HepG2 (cell line): ENCODE measurements around the gene COX8C. TPM values are rescaled to one million over a fixed set of nuclear protein-coding genes. Genes with fewer than 3 reads are reported as not detected.

Experiments used
- ATF7 ChIP-seq, 2 experiments: fragments of 450-650 bp in 1 of 2; sonication (generic) in 1 of 2; formaldehyde crosslinking in 1 of 2; IDR thresholded peaks; 2 replicates each; pipeline versions ENCODE4 v1.4.0 to v1.6.1; 2016 to 2020; ENCODE audit warnings: antibody characterized with exemption in 1 of 2, mild to moderate bottlenecking in 1 of 2, missing genetic modification reagents in 1 of 2
- CENPX ChIP-seq: sonication (generic); formaldehyde crosslinking; IDR thresholded peaks from 2 replicates; pipeline ENCODE4 v1.9.0; 2021; ENCODE audit warnings: mild to moderate bottlenecking, missing genetic modification reagents, moderate library complexity
- HNF4A ChIP-seq: sonication (generic); formaldehyde crosslinking; IDR thresholded peaks from 2 replicates; pipeline ENCODE4 v1.4.0; 2020; ENCODE audit warnings: missing genetic modification reagents
- HNF4G ChIP-seq, 2 experiments: sonication (generic) in 1 of 2; formaldehyde crosslinking in 1 of 2; IDR thresholded peaks; 2 replicates each; pipeline versions ENCODE4 v1.4.0 to v1.6.1; 2011 to 2020; ENCODE audit warnings: borderline replicate concordance in 2 of 2, low read depth in 2 of 2, mild to moderate bottlenecking in 2 of 2, low read length in 1 of 2, missing genetic modification reagents in 1 of 2, moderate library complexity in 1 of 2
- PHF8 ChIP-seq: sonication (generic); formaldehyde crosslinking; IDR thresholded peaks from 2 replicates; pipeline ENCODE4 v1.5.0; 2020; ENCODE audit warnings: missing genetic modification reagents
- POGZ ChIP-seq: sonication (generic); formaldehyde crosslinking; IDR thresholded peaks from 2 replicates; pipeline ENCODE4 v1.4.0; 2020; ENCODE audit warnings: mild to moderate bottlenecking, missing genetic modification reagents
- RXRA ChIP-seq: sonication (generic); formaldehyde crosslinking; IDR thresholded peaks from 2 replicates; pipeline ENCODE4 v1.5.1; 2020; ENCODE audit warnings: missing genetic modification reagents
- SNAI1 ChIP-seq: sonication (generic); formaldehyde crosslinking; IDR thresholded peaks from 2 replicates; pipeline ENCODE4 v1.5.0; 2020; ENCODE audit warnings: mild to moderate bottlenecking, missing genetic modification reagents, borderline replicate concordance
- ZMYM2 ChIP-seq: sonication (generic); formaldehyde crosslinking; IDR thresholded peaks from 2 replicates; pipeline ENCODE4 v1.8.0; 2022; ENCODE audit warnings: mild to moderate bottlenecking, missing genetic modification reagents
- ZMYM3 ChIP-seq: sonication (generic); formaldehyde crosslinking; IDR thresholded peaks from 2 replicates; pipeline ENCODE4 v1.5.1; 2020; ENCODE audit warnings: mild to moderate bottlenecking, missing genetic modification reagents
- ZNF121 ChIP-seq: sonication (generic); formaldehyde crosslinking; IDR thresholded peaks from 2 replicates; pipeline ENCODE4 v1.5.0; 2020; ENCODE audit warnings: mild to moderate bottlenecking, missing genetic modification reagents
- polyA plus RNA-seq, 8 experiments: library from polyadenylated mRNA; depleted of rRNA in 3 of 8; stranded (reverse) in 7 of 8; unstranded in 1 of 8; fragments of >200 nt; fragmentation: Illumina TruSeq in 4 of 8; extraction: Trizol in 4 of 8; gene quantifications; 2 replicates each; pipeline versions ENCODE4 v1.2.1 to v1.2.3, GENCODE V29; 2011 to 2016; ENCODE audit warnings: low read depth in 4 of 8, missing spikeins in 1 of 8, mixed read lengths in 1 of 8; ENCODE audit not compliant: insufficient read depth in 1 of 8
- total RNA-seq, 5 experiments: library from RNA; depleted of rRNA; stranded (reverse); fragments of >200 nt; fragmentation: Illumina TruSeq; extraction: Trizol; gene quantifications; 2 replicates each; pipeline ENCODE4 v1.2.3, GENCODE V29; 2016; ENCODE audit warnings: low read depth in 1 of 5
- TF ChIP-seq, protein P1 (sequence below): sonication (generic); formaldehyde crosslinking; IDR thresholded peaks from 2 replicates; pipeline ENCODE4 v1.8.1; 2022; ENCODE audit warnings: low read depth, mild to moderate bottlenecking, missing genetic modification reagents
- TF ChIP-seq, protein P2 (sequence below): sonication (generic); formaldehyde crosslinking; IDR thresholded peaks from 2 replicates; pipeline ENCODE4 v1.5.0; 2020; ENCODE audit warnings: mild to moderate bottlenecking, missing genetic modification reagents
- TF ChIP-seq, protein P3 (sequence below): sonication (generic); formaldehyde crosslinking; IDR thresholded peaks from 2 replicates; pipeline ENCODE4 v1.5.0; 2020; ENCODE audit warnings: missing genetic modification reagents
- TF ChIP-seq, protein P4 (sequence below): sonication (generic); IDR thresholded peaks from 2 replicates; pipeline ENCODE4 v1.6.1; 2016; ENCODE audit warnings: low read depth, borderline replicate concordance

Gene COX8C
- total and polyA plus RNA-seq, 2 of the 13 experiments (the other 11 are each of a cell fraction or from before 2014, with no cell fraction given): not detected

DNA sequence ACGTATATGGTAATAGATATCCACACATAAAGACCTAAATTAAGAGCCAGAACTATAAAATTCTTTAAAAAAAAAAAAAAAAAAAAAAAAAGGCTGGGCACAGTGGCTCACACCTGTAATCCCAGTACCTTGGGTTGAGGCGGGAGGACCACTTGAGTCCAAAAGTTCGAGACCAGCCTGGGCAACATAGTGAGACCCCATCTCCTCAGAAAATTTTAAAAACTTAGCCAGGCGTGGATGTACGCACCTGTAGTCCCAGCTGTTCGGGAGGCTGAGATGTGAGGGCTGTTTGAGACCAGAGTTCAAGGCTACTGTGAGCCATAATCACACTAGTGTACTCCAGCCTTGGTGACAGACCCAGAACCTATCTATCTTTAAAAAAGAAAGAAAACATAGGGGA, 18.4 kb upstream of the COX8C start (continued):
- TF ChIP-seq, protein P1, sequence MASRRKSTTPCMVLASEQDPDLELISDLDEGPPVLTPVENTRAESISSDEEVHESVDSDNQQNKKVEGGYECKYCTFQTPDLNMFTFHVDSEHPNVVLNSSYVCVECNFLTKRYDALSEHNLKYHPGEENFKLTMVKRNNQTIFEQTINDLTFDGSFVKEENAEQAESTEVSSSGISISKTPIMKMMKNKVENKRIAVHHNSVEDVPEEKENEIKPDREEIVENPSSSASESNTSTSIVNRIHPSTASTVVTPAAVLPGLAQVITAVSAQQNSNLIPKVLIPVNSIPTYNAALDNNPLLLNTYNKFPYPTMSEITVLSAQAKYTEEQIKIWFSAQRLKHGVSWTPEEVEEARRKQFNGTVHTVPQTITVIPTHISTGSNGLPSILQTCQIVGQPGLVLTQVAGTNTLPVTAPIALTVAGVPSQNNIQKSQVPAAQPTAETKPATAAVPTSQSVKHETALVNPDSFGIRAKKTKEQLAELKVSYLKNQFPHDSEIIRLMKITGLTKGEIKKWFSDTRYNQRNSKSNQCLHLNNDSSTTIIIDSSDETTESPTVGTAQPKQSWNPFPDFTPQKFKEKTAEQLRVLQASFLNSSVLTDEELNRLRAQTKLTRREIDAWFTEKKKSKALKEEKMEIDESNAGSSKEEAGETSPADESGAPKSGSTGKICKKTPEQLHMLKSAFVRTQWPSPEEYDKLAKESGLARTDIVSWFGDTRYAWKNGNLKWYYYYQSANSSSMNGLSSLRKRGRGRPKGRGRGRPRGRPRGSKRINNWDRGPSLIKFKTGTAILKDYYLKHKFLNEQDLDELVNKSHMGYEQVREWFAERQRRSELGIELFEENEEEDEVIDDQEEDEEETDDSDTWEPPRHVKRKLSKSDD: no peak
- TF ChIP-seq SNAI1 (no peak), HNF4A (CRISPR knock-in tag) (peak; percentile 76), PHF8 (CRISPR knock-in tag) (no peak), RXRA (no peak), POGZ (CRISPR knock-in tag) (0 out of 2 replicates have a peak, but pooled peaks have one; percentile 33), ZNF121 (CRISPR knock-in tag) (peak; percentile 95), CENPX (CRISPR knock-in tag) (no peak), ATF7 (IDR thresholded peaks at IDR 0.05) (no peak), ATF7 (CRISPR knock-in tag; IDR thresholded peaks at IDR 0.05) (no peak), HNF4G (IDR thresholded peaks at IDR 0.05; ENCODE audit: borderline replicate concordance, low read depth, low read length) (peak; percentile 6; the same call in 1 of the 2 replicates), HNF4G (CRISPR knock-in tag; IDR thresholded peaks at IDR 0.05; ENCODE audit: borderline replicate concordance, low read depth) (no peak), ZMYM2 (0 out of 2 replicates have a peak, but pooled peaks have one; percentile 44), ZMYM3 (CRISPR knock-in tag) (0 out of 2 replicates have a peak, but pooled peaks have one; percentile 38)
- TF ChIP-seq, protein P2, sequence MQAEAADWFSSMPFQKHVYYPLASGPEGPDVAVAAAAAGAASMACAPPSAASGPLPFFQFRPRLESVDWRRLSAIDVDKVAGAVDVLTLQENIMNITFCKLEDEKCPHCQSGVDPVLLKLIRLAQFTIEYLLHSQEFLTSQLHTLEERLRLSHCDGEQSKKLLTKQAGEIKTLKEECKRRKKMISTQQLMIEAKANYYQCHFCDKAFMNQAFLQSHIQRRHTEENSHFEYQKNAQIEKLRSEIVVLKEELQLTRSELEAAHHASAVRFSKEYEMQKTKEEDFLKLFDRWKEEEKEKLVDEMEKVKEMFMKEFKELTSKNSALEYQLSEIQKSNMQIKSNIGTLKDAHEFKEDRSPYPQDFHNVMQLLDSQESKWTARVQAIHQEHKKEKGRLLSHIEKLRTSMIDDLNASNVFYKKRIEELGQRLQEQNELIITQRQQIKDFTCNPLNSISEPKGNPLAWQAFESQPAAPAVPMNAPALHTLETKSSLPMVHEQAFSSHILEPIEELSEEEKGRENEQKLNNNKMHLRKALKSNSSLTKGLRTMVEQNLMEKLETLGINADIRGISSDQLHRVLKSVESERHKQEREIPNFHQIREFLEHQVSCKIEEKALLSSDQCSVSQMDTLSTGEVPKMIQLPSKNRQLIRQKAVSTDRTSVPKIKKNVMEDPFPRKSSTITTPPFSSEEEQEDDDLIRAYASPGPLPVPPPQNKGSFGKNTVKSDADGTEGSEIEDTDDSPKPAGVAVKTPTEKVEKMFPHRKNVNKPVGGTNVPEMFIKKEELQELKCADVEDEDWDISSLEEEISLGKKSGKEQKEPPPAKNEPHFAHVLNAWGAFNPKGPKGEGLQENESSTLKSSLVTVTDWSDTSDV: no peak
- TF ChIP-seq, protein P3, sequence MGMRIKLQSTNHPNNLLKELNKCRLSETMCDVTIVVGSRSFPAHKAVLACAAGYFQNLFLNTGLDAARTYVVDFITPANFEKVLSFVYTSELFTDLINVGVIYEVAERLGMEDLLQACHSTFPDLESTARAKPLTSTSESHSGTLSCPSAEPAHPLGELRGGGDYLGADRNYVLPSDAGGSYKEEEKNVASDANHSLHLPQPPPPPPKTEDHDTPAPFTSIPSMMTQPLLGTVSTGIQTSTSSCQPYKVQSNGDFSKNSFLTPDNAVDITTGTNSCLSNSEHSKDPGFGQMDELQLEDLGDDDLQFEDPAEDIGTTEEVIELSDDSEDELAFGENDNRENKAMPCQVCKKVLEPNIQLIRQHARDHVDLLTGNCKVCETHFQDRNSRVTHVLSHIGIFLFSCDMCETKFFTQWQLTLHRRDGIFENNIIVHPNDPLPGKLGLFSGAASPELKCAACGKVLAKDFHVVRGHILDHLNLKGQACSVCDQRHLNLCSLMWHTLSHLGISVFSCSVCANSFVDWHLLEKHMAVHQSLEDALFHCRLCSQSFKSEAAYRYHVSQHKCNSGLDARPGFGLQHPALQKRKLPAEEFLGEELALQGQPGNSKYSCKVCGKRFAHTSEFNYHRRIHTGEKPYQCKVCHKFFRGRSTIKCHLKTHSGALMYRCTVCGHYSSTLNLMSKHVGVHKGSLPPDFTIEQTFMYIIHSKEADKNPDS (CRISPR knock-in tag): no peak
- TF ChIP-seq, protein P4, sequence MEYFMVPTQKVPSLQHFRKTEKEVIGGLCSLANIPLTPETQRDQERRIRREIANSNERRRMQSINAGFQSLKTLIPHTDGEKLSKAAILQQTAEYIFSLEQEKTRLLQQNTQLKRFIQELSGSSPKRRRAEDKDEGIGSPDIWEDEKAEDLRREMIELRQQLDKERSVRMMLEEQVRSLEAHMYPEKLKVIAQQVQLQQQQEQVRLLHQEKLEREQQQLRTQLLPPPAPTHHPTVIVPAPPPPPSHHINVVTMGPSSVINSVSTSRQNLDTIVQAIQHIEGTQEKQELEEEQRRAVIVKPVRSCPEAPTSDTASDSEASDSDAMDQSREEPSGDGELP: peak; percentile 51; the same call in 1 of the 2 replicates
- TF ChIP-seq, all 625 proteins: peak for 10
